H9 (cell line): ENCODE data around the gene ITGB1BP1. TPM values are rescaled to one million over a fixed set of nuclear protein-coding genes. Genes with fewer than 3 reads are reported as not detected.

Source experiments
- DNase-seq: peaks from one replicate; pipeline ENCODE4 v3.0.0-alpha.2; 2017
- H2AFZ ChIP-seq: one replicate; pipeline ENCODE4 v1.6.1; 2013; ENCODE audit warnings: mild to moderate bottlenecking, low read length, control low read depth, moderate library complexity
- H2AK5ac ChIP-seq: 2 replicates; pipeline ENCODE4 v1.6.1; 2013; ENCODE audit warnings: low read length, control low read depth, mixed read lengths; ENCODE audit not compliant: insufficient read length
- H2BK120ac ChIP-seq: one replicate; pipeline ENCODE4 v1.6.1; 2013; ENCODE audit warnings: low read depth, mild to moderate bottlenecking, low read length, control low read depth, inconsistent platforms; ENCODE audit not compliant: poor library complexity, severe bottlenecking
- H2BK12ac ChIP-seq: 2 replicates; pipeline ENCODE4 v1.6.1; 2013; ENCODE audit warnings: low read length, control low read depth, mixed read lengths, low read depth; ENCODE audit not compliant: insufficient read length
- H2BK15ac ChIP-seq: 2 replicates; pipeline ENCODE4 v1.6.1; 2013; ENCODE audit warnings: low read depth, low read length, control low read depth
- H2BK20ac ChIP-seq: one replicate; pipeline ENCODE4 v1.6.1; 2013; ENCODE audit warnings: low read depth, mild to moderate bottlenecking, low read length, control low read depth, inconsistent platforms; ENCODE audit not compliant: poor library complexity, severe bottlenecking
- H2BK5ac ChIP-seq: 2 replicates; pipeline ENCODE4 v1.6.1; 2013; ENCODE audit warnings: low read length, control low read depth, mixed read lengths; ENCODE audit not compliant: insufficient read length
- H3K14ac ChIP-seq: 2 replicates; pipeline ENCODE4 v1.6.1; 2013; ENCODE audit warnings: low read length, control low read depth; ENCODE audit not compliant: insufficient read depth
- H3K18ac ChIP-seq: 2 replicates; pipeline ENCODE4 v1.6.1; 2013; ENCODE audit warnings: low read depth, mild to moderate bottlenecking, mixed read lengths, low read length, control low read depth; ENCODE audit not compliant: insufficient read length
- H3K23ac ChIP-seq: 2 replicates; pipeline ENCODE4 v1.6.1; 2013; ENCODE audit warnings: low read length, control low read depth, mixed read lengths, low read depth; ENCODE audit not compliant: insufficient read length
- H3K23me2 ChIP-seq: 2 replicates; pipeline ENCODE4 v1.6.1; 2013; ENCODE audit warnings: low read depth, mild to moderate bottlenecking, mixed read lengths, low read length, control low read depth; ENCODE audit not compliant: insufficient read length, poor library complexity, severe bottlenecking
- H3K27ac ChIP-seq: 2 replicates; pipeline ENCODE4 v1.5.1; 2013; ENCODE audit warnings: low read length, control low read depth, mixed read lengths, low read depth; ENCODE audit not compliant: insufficient read length
- H3K27me3 ChIP-seq: 2 replicates; pipeline ENCODE4 v1.6.1; 2013; ENCODE audit warnings: low read length, control low read depth, inconsistent platforms; ENCODE audit not compliant: insufficient read depth
- H3K4ac ChIP-seq: 2 replicates; pipeline ENCODE4 v1.6.1; 2013; ENCODE audit warnings: low read depth, mild to moderate bottlenecking, control low read depth, inconsistent platforms, low read length, moderate library complexity
- H3K4me1 ChIP-seq: 2 replicates; pipeline ENCODE4 v1.6.1; 2013; ENCODE audit warnings: low read length, control low read depth, inconsistent platforms; ENCODE audit not compliant: insufficient read depth
- H3K4me2 ChIP-seq: 2 replicates; pipeline ENCODE4 v1.6.1; 2013; ENCODE audit warnings: low read length, control low read depth, mixed read lengths; ENCODE audit not compliant: insufficient read length, insufficient read depth
- H3K56ac ChIP-seq: 2 replicates; pipeline ENCODE4 v1.6.1; 2013; ENCODE audit warnings: low read depth, mild to moderate bottlenecking, mixed read lengths, low read length, control low read depth; ENCODE audit not compliant: insufficient read length
- H3K79me1 ChIP-seq: 2 replicates; pipeline ENCODE4 v1.6.1; 2013; ENCODE audit warnings: low read depth, mild to moderate bottlenecking, moderate library complexity, low read length, control low read depth, inconsistent platforms; ENCODE audit not compliant: insufficient read depth, poor library complexity, severe bottlenecking
- H3K79me2 ChIP-seq: 2 replicates; pipeline ENCODE4 v1.6.1; 2013; ENCODE audit warnings: low read length, control low read depth, inconsistent platforms; ENCODE audit not compliant: insufficient read depth
- H3K9ac ChIP-seq: 2 replicates; pipeline ENCODE4 v1.6.1; 2013; ENCODE audit warnings: low read length, control low read depth, mixed read lengths; ENCODE audit not compliant: insufficient read length; ENCODE audit errors: extremely low read depth
- H3K9me3 ChIP-seq: one replicate; pipeline ENCODE4 v1.6.1; 2013; ENCODE audit warnings: low read depth, low read length, inconsistent platforms; ENCODE audit not compliant: control insufficient read depth
- H3T11ph ChIP-seq: one replicate; pipeline ENCODE4 v1.6.1; 2013; ENCODE audit warnings: mild to moderate bottlenecking, low read length, control low read depth, inconsistent platforms
- H4K20me1 ChIP-seq: one replicate; pipeline ENCODE4 v1.6.1; 2013; ENCODE audit not compliant: control insufficient read depth, insufficient read length, insufficient read depth
- H4K5ac ChIP-seq: 2 replicates; pipeline ENCODE4 v1.6.1; 2013; ENCODE audit warnings: low read depth, mild to moderate bottlenecking, mixed read lengths, low read length, control low read depth; ENCODE audit not compliant: insufficient read length
- H4K8ac ChIP-seq: replicated peaks from 2 replicates; pipeline ENCODE4 v1.6.1; 2013; ENCODE audit warnings: low read length, control low read depth, mixed read lengths, low read depth; ENCODE audit not compliant: insufficient read length
- H4K91ac ChIP-seq: 2 replicates; pipeline ENCODE4 v1.6.1; 2013; ENCODE audit warnings: low read depth, mild to moderate bottlenecking, moderate library complexity, mixed read lengths, low read length, control low read depth; ENCODE audit not compliant: insufficient read length
- H3K27ac Mint-ChIP-seq, 3 experiments: 2 replicates in 2 of 3; 3 replicates in 1 of 3; pipeline ENCODE4 v1.8.0; 2020 to 2021; ENCODE audit warnings: mixed read lengths in 3 of 3, mild to moderate bottlenecking in 1 of 3, moderate library complexity in 1 of 3
- H3K27me3 Mint-ChIP-seq: 2 replicates; pipeline ENCODE4 v1.8.0; 2021; ENCODE audit warnings: low read depth, mild to moderate bottlenecking, moderate library complexity, mixed read lengths
- H3K36me3 Mint-ChIP-seq, 3 experiments: 2 replicates in 2 of 3; 3 replicates in 1 of 3; pipeline ENCODE4 v1.8.0; 2020 to 2021; ENCODE audit warnings: low read depth in 3 of 3, mixed read lengths in 3 of 3; ENCODE audit not compliant: insufficient read depth in 1 of 3
- H3K4me1 Mint-ChIP-seq, 2 experiments: 2 replicates each; pipeline ENCODE4 v1.8.0; 2020; ENCODE audit warnings: mixed read lengths in 2 of 2
- H3K4me3 Mint-ChIP-seq, 2 experiments: 2 replicates in 1 of 2; 3 replicates in 1 of 2; pipeline ENCODE4 v1.8.0; 2020 to 2021; ENCODE audit warnings: mild to moderate bottlenecking in 2 of 2, mixed read lengths in 2 of 2, moderate library complexity in 1 of 2
- H3K9me3 Mint-ChIP-seq, 2 experiments: 2 replicates in 1 of 2; 3 replicates in 1 of 2; pipeline ENCODE4 v1.8.0; 2020; ENCODE audit warnings: mild to moderate bottlenecking in 2 of 2, mixed read lengths in 2 of 2, moderate library complexity in 1 of 2
- CTCF ChIP-seq: fragments of 200-600 bp; sonication (generic); conservative IDR thresholded peaks from 3 replicates; pipeline ENCODE4 v1.8.0; 2021; ENCODE audit warnings: antibody characterized with exemption, mild to moderate bottlenecking
- WGBS: extraction: QIAGEN DNeasy Blood & Tissue Kit; methylation state at CpG from one replicate; pipeline ENCODE4 v1.1.7; 2013; ENCODE audit warnings: missing lambda C conversion rate, low lambda C conversion rate, mixed read lengths; ENCODE audit not compliant: insufficient read length; ENCODE audit errors: extremely low coverage; 5-methylcytosine and 5-hydroxymethylcytosine counted together
- total RNA-seq: library from RNA; stranded (reverse); gene quantifications from 2 replicates; pipeline ENCODE4 v1.2.1, GENCODE V29; 2021

The ITGB1BP1 gene
- total RNA-seq, 1 experiment from 2014 or later = 38.7 TPM

GRCh38 chr2:9388950-9389911 is 34.1 kb downstream of the ITGB1BP1 start:
- H3K23me2 ChIP-seq = no peaks in the 10 kb centered on the region
- no peaks in the 10 kb centered on the region for H3K9me3 ChIP-seq
- Mint-ChIP-seq H3K4me1 (peaks cover 16 to 24% of the 10 kb centered on the region in 2 experiments), H3K27ac (peak overlapping the region in 1 of 3 experiments; percentile 57; a peak in 2 of 7 replicates), H3K9me3 (no peaks in the 10 kb centered on the region), H3K4me3 (no peak overlapping the region), H3K36me3 (peaks cover 2 to 32% (median 30%) of the 10 kb centered on the region in 3 experiments; a peak in 6 of 7 replicates), H3K27me3 (no peaks in the 10 kb centered on the region)
- no peak overlapping the region for H3K18ac ChIP-seq
- H2AK5ac ChIP-seq = no peak overlapping the region
- H3K27me3 ChIP-seq = no peaks in the 10 kb centered on the region
- no peak overlapping the region for H4K91ac ChIP-seq
- no peak overlapping the region for H3K4ac ChIP-seq
- no peak overlapping the region for H3K56ac ChIP-seq
- no peak overlapping the region for H2BK5ac ChIP-seq
- no peaks in the 10 kb centered on the region for H4K20me1 ChIP-seq
- H3K14ac ChIP-seq = no peak overlapping the region
- no peaks in the 10 kb centered on the region for H3K79me2 ChIP-seq
- peaks cover 3% of the 10 kb centered on the region; the same call in 1 of the 2 replicates for H3K4me1 ChIP-seq
- no peak for TF ChIP-seq CTCF
- no peak overlapping the region for H3K4me2 ChIP-seq
- H3K23ac ChIP-seq = no peak overlapping the region
- H2BK120ac ChIP-seq = no peak overlapping the region
- H4K5ac ChIP-seq = no peak overlapping the region
- H2BK12ac ChIP-seq = no peak overlapping the region
- no peaks in the 10 kb centered on the region for H3K79me1 ChIP-seq
- no peak for DNase-seq
- no CpG with 5 or more reads among the region's 28 CpGs for WGBS
- H3K27ac ChIP-seq = no peak overlapping the region
- H2BK20ac ChIP-seq = no peak overlapping the region
- H3K9ac ChIP-seq = no peak overlapping the region
- no peak overlapping the region for H4K8ac ChIP-seq
- H3T11ph ChIP-seq = no peak overlapping the region
- H2AFZ ChIP-seq = no peak overlapping the region
- H2BK15ac ChIP-seq = no peak overlapping the region
